B cell (primary cell): ENCODE results near the gene BIRC7. TPM values are rescaled to one million over a fixed set of nuclear protein-coding genes. Genes with fewer than 3 reads are reported as not detected.

Experiments
- ATAC-seq: fragments of 200-7000 bp; cut with Tn5 transposase; one replicate; pipeline ENCODE4 v1.10.0; 2021; ENCODE audit warnings: low read depth, mild to moderate bottlenecking, moderate number of reproducible peaks, moderate library complexity
- CTCF ChIA-PET: fragments of 350-600 bp; sonication (Branson Sonifier 250); formaldehyde crosslinking; loops from one replicate; lab custom pipeline; 2021; ENCODE audit warnings: antibody characterized with exemption, inconsistent platforms; lab: Charles Lee
- POLR2A ChIA-PET: fragments of 350-600 bp; sonication (Branson Sonifier 250); formaldehyde crosslinking; loops from one replicate; lab custom pipeline; 2021; ENCODE audit warnings: antibody characterized with exemption; lab: Charles Lee
- DNase-seq: peaks from one replicate; pipeline ENCODE4 v3.0.0; 2013
- H2AFZ ChIP-seq: 2 replicates; pipeline ENCODE4 v1.6.1; 2012; ENCODE audit warnings: mild to moderate bottlenecking, low read depth, low read length; ENCODE audit not compliant: insufficient read depth, poor library complexity, severe bottlenecking
- H3K27ac ChIP-seq, 2 donors: 1 replicate in 1 of 2; 2 replicates in 1 of 2; pipeline ENCODE4 v1.5.1; 2012 to 2013; ENCODE audit warnings: low read length in 2 of 2, mild to moderate bottlenecking in 2 of 2, moderate library complexity in 1 of 2
- H3K27me3 ChIP-seq, 4 experiments: fragments of 200-600 bp in 1 of 4; sonication (generic) in 1 of 4; replicated peaks in 1 of 4; 1 replicate in 2 of 4; 2 replicates in 2 of 4; pipeline versions ENCODE4 v1.6.1 to v1.7.0; 2013 to 2016; ENCODE audit warnings: low read length in 3 of 4, mild to moderate bottlenecking in 2 of 4, mixed read lengths in 1 of 4, moderate library complexity in 1 of 4; ENCODE audit not compliant: insufficient read depth in 4 of 4, control insufficient read depth in 3 of 4; ENCODE audit errors: control extremely low read depth in 1 of 4
- H3K36me3 ChIP-seq, 2 experiments: replicated peaks in 1 of 2; 1 replicate in 1 of 2; 2 replicates in 1 of 2; pipeline versions ENCODE4 v1.6.1 to v1.7.1; 2013; ENCODE audit warnings: low read length in 1 of 2; ENCODE audit not compliant: insufficient read depth in 2 of 2, control insufficient read depth in 1 of 2; ENCODE audit errors: control extremely low read depth in 1 of 2, extremely low read depth in 1 of 2
- H3K4me1 ChIP-seq, 2 donors: fragments of 200-600 bp in 1 of 2; sonication (generic) in 1 of 2; 1 replicate in 1 of 2; 2 replicates in 1 of 2; pipeline versions ENCODE4 v1.5.1 to v1.6.1; 2013 to 2017; ENCODE audit warnings: low read length in 2 of 2; ENCODE audit not compliant: control insufficient read depth in 2 of 2, insufficient read depth in 2 of 2
- H3K4me2 ChIP-seq: replicated peaks from 2 replicates; pipeline ENCODE3; 2012; ENCODE audit warnings: mild to moderate bottlenecking, low read depth, low read length; ENCODE audit not compliant: poor library complexity, severe bottlenecking
- H3K4me3 ChIP-seq, 5 experiments: fragments of 200-600 bp in 1 of 5; sonication (generic) in 1 of 5; 1 replicate in 3 of 5; 2 replicates in 2 of 5; pipeline versions ENCODE4 v1.5.1 to v1.7.0; 2011 to 2016; ENCODE audit warnings: low read length in 4 of 5, mild to moderate bottlenecking in 4 of 5, low read depth in 2 of 5, control low read depth in 1 of 5, moderate library complexity in 1 of 5; ENCODE audit not compliant: insufficient read depth in 1 of 5; ENCODE audit errors: control extremely low read depth in 1 of 5, extremely low read depth in 1 of 5
- H3K79me2 ChIP-seq: fragments of 200-600 bp; sonication (generic); one replicate; pipeline ENCODE4 v1.6.0; 2016; ENCODE audit warnings: low read length; ENCODE audit not compliant: control insufficient read depth, insufficient read depth
- H3K9ac ChIP-seq: fragments of 200-600 bp; sonication (generic); 2 replicates; pipeline ENCODE4 v1.6.1; 2017; ENCODE audit warnings: mild to moderate bottlenecking, low read length, moderate library complexity
- H3K9me3 ChIP-seq, 3 donors: one replicate each; pipeline versions ENCODE4 v1.6.1 to v1.7.1; 2013; ENCODE audit warnings: low read length in 2 of 3; ENCODE audit not compliant: control insufficient read depth in 2 of 3, insufficient read depth in 1 of 3; ENCODE audit errors: control extremely low read depth in 1 of 3
- H4K20me1 ChIP-seq: 2 replicates; pipeline ENCODE4 v1.6.0; 2012; ENCODE audit warnings: mild to moderate bottlenecking, low read length; ENCODE audit not compliant: insufficient read depth, control insufficient read depth, poor library complexity, severe bottlenecking
- H3K27ac Mint-ChIP-seq: one replicate; pipeline ENCODE4 v1.8.0; 2021; ENCODE audit warnings: mixed read lengths
- H3K27me3 Mint-ChIP-seq: one replicate; pipeline ENCODE4 v1.8.0; 2021; ENCODE audit warnings: mixed read lengths
- H3K4me1 Mint-ChIP-seq: one replicate; pipeline ENCODE4 v1.8.0; 2021; ENCODE audit warnings: mixed read lengths
- H3K4me3 Mint-ChIP-seq: one replicate; pipeline ENCODE4 v1.8.0; 2021; ENCODE audit warnings: mixed read lengths
- H3K9me3 Mint-ChIP-seq: one replicate; pipeline ENCODE4 v1.8.0; 2022; ENCODE audit warnings: mixed read lengths; ENCODE audit not compliant: insufficient read depth
- EZH2 ChIP-seq: IDR thresholded peaks from 2 replicates; pipeline ENCODE4 v1.6.1; 2012; ENCODE audit warnings: borderline replicate concordance, low read depth, mild to moderate bottlenecking, moderate library complexity, low read length; ENCODE audit not compliant: insufficient read depth, poor library complexity, severe bottlenecking
- WGBS: methylation state at CpG from one replicate; pipeline ENCODE4 v1.1.5; 2013; ENCODE audit warnings: missing lambda C conversion rate; ENCODE audit not compliant: insufficient coverage; 5-methylcytosine and 5-hydroxymethylcytosine counted together
- intact Hi-C: fragments of 100-400 bp; cut with micrococcal nuclease; formaldehyde crosslinking; loops from one replicate; pipeline ENCODE4 v1.10.0; 2022
- polyA plus RNA-seq: library from polyadenylated mRNA; depleted of rRNA; stranded (reverse); fragments of >200 nt; gene quantifications from 2 replicates; pipeline ENCODE4 v1.2.3, GENCODE V29; 2012
- total RNA-seq, 2 donors: library from RNA; stranded (reverse); fragments of 120-200 nt in 1 of 2; gene quantifications; 1 replicate in 1 of 2; 2 replicates in 1 of 2; pipeline versions ENCODE4 v1.2.3 to v1.2.4, GENCODE V29; 2013 to 2022
- TF ChIP-seq, protein P1 (sequence below): fragments of 200-600 bp; IDR thresholded peaks from one replicate; pipeline ENCODE4 v1.8.0; 2022; ENCODE audit warnings: antibody characterized with exemption, mild to moderate bottlenecking

Gene BIRC7
- total and polyA plus RNA-seq, 2 donors (not counting 1 experiment from before 2014, with no cell fraction given): 0.12 TPM; not detected in 1

DNA sequence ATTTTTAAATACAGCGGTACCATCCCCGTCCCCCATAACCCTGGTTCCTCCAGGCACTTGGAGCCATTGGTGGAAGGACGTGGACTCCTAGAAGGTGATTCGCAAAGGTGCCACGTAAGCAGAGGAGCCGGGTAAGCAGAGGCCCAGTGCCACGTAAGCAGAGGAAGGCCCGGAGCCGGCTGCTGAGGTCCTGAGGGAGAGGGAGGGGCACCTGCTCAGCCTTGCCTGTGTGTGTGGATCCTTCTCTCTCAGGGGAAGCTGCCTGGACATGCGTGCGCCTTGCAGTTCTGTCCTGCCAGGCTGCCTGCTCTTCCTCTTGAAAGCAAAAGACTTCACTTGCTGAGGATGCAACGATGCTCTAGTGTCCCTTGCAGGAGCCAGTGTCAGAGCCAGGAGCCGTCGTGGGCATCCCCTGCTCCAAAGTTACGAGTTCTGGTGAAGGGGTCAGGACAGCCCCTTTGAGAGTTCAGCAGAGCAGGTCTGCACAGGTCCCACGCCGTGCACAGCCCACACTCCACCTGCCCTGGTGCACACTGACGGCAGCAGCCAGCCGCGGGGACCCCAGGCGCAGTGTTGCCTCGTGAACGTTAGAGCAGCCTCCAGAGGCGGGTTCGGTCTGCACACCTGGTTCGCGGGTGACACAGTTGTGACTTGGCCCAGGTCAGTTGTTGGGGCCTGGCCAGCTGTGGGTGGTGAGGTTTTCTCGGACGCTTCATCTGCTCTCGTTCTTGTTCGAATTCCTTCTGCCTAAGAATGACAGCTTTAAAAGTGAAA, 20.4 kb downstream of the BIRC7 start:
- ChIA-PET CTCF (no interaction called here), POLR2A (no interaction called here)
- intact Hi-C loops: no loop called here
- Histone ChIP-seq H3K36me3 (no peaks in the 10 kb centered on the region), H2AFZ (no peak overlapping the region), H4K20me1 (no peaks in the 10 kb centered on the region), H3K79me2 (no peaks in the 10 kb centered on the region), H3K9me3 (no peaks in the 10 kb centered on the region), H3K4me1 (peaks cover 8 to 11% of the 10 kb centered on the region in 2 donors), H3K27ac (no peak overlapping the region), H3K27me3 (peaks cover 0 to 45% (median 14%) of the 10 kb centered on the region in 4 experiments), H3K4me3 (no peak overlapping the region), H3K9ac (no peak overlapping the region), H3K4me2 (no peak overlapping the region)
- Mint-ChIP-seq H3K27ac (no peak overlapping the region), H3K27me3 (peaks cover 42% of the 10 kb centered on the region), H3K4me3 (no peak overlapping the region), H3K4me1 (peaks cover 8% of the 10 kb centered on the region), H3K9me3 (no peaks in the 10 kb centered on the region)
- DNase-seq (no peak), ATAC-seq (no peak)
- TF ChIP-seq, protein P1, sequence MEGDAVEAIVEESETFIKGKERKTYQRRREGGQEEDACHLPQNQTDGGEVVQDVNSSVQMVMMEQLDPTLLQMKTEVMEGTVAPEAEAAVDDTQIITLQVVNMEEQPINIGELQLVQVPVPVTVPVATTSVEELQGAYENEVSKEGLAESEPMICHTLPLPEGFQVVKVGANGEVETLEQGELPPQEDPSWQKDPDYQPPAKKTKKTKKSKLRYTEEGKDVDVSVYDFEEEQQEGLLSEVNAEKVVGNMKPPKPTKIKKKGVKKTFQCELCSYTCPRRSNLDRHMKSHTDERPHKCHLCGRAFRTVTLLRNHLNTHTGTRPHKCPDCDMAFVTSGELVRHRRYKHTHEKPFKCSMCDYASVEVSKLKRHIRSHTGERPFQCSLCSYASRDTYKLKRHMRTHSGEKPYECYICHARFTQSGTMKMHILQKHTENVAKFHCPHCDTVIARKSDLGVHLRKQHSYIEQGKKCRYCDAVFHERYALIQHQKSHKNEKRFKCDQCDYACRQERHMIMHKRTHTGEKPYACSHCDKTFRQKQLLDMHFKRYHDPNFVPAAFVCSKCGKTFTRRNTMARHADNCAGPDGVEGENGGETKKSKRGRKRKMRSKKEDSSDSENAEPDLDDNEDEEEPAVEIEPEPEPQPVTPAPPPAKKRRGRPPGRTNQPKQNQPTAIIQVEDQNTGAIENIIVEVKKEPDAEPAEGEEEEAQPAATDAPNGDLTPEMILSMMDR: no peak
- TF ChIP-seq EZH2: no peak
- WGBS: 50% methylated on average over 22 of the region's 31 CpGs

DNA sequence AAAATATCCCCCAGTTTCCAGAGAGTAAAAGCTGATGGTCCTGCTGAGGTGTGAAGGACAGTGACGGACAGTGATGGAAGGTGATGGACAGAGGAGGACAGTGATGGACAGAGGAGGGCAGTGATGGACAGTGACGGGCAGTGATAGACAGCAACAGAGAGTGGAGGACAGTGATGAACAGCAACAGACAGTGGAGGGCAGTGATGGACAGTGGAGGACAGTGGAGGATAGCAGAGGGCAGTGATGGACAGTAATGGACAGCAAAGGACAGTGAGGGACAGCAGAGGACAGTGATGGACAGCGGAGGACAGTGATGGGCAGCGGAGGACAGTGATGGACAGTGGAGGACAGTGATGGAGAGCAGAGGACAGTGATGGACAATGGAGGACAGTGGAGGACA, 21.2 kb downstream of the BIRC7 start:
- peaks cover 44% of the 10 kb centered on the region for H3K27me3 Mint-ChIP-seq
- H3K27ac ChIP-seq: no peak overlapping the region
- ChIA-PET POLR2A (no interaction called here), CTCF (no interaction called here)
- H4K20me1 ChIP-seq: no peaks in the 10 kb centered on the region
- no peak overlapping the region for H3K9ac ChIP-seq
- 88% methylated on average over 4 of the region's 4 CpGs for WGBS
- no peak overlapping the region for H3K4me3 ChIP-seq
- H3K9me3 Mint-ChIP-seq: no peaks in the 10 kb centered on the region
- no peak overlapping the region for H3K27ac Mint-ChIP-seq
- DNase-seq (no peak), ATAC-seq (no peak)
- peaks cover 8% of the 10 kb centered on the region for H3K4me1 Mint-ChIP-seq
- no peak overlapping the region for H3K4me3 Mint-ChIP-seq
- peaks cover 0 to 49% (median 14%) of the 10 kb centered on the region in 4 experiments for H3K27me3 ChIP-seq
- no peaks in the 10 kb centered on the region for H3K79me2 ChIP-seq
- no peaks in the 10 kb centered on the region for H3K36me3 ChIP-seq
- no peaks in the 10 kb centered on the region for H3K9me3 ChIP-seq
- H3K4me2 ChIP-seq: no peak overlapping the region
- H2AFZ ChIP-seq: no peak overlapping the region
- intact Hi-C loops: no loop called here
- H3K4me1 ChIP-seq: peaks cover 8 to 11% of the 10 kb centered on the region in 2 donors
- no peak for TF ChIP-seq EZH2
- TF ChIP-seq, protein P1: no peak
